Left renal cortex interstitium (tissue), 4 donors: ENCODE results near the gene OTUD5. TPM values are rescaled to one million over a fixed set of nuclear protein-coding genes. Genes with fewer than 3 reads are reported as not detected.
A peak's percentile ranks its signal among the peaks of the same experiment; 100 is the strongest.
"Not testable (repeated sequence)": the region's sequence is repeated elsewhere in the genome, so short reads cannot be mapped to it uniquely, and the experiment has no call there.

ENCODE experiments used
- DNase-seq, 4 donors: peaks; one replicate each; pipeline ENCODE4 v3.0.0-alpha.2; 2013; ENCODE audit warnings: low read depth in 4 of 4, low spot score in 2 of 4, missing footprints in 1 of 4
- polyA plus RNA-seq, 4 donors: library from polyadenylated mRNA; unstranded; fragments of 120-200 nt; gene quantifications; one replicate each; pipeline ENCODE4 v1.2.1, GENCODE V29; 2013; ENCODE audit not compliant: insufficient read length in 4 of 4

The OTUD5 gene
- 10 to 100 TPM; 62.5 to 72.7 (median 67.7) TPM for polyA plus RNA-seq

DNA sequence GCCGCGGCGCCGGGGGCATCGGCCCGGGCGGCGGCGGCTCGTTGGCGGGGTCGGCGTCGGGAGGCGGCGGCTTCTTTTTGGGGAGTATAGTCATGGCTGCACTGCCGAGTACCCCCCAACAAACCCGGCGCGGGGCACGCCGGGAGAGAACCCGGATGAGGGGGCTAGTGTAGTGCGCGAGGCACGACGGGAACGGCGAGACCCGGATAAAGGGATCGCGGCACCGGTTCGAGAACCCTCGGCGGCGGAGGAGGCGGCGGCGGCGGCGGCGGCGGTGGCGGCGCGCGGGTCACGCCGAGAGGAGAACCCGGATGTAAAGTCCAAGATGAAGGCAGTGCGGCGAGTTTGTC lies at the start of gene OTUD5:
Gene OTUD5, minus strand, starts transcription at position 131 of the 350 bp plus-strand sequence. Its CDS starts 37 bp downstream, at position 94.
- no peak for DNase-seq

DNA sequence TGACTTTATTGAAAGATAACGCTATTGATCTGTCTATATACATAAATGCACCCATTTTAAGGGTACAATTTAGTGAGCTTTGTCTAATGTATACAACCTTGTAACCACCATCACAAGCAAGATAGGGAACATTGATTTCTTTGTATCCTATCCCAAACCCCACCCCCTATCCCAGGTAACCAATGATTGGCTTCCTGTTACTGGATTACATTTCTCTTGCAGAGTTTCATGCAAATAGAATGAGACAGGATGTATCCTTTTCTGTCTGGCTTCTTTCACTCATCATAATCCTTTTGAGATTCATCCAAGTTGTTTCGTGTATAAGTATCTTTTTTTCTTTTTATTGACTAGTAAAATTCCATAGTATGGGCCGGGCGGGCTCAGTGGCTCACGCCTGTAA lies 46.3 kb upstream of the OTUD5 start:
- no peak for DNase-seq

DNA sequence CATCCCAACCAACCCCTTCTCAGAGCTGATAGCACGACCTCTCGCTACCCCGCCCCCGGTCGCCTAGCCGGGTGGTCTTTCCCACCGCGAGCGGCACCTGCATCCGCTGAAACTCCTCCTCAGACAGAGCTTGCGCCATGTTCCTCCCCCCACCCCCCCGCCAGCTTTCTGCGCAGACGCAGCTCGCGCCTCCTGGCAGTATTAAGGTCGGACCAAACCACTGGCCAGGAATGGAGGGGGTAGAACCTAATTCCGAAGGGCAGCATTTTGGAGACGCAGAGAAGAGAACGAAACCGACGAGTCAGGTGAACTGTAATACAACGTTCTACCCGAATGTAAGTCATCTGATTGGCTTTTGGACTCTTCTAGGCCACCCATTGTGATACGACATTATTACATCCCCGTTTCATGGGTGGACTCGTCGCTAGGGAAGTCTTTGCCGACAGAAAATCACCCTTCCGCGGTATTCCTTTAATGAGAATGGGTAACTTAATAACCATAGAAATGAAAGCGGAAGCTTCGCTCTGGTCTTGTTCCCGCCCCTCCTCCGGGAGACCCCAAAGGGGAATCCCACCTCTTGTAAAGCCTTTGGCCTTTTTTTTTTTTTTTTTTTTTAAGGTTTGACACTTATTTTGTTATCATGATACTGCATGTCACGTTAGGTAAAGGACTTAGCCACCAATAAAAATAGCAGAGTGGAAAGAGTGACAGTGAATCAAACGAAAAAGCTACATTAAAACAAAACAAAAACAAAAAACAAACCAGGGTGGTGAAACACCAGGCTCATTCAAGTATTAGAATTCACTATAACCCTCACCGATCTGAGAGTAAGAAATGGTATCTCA lies 44.9 kb upstream of the OTUD5 start, which contains the start of gene GRIPAP1:
Gene GRIPAP1, minus strand, starts transcription at position 174 of the 845 bp plus-strand sequence. Its CDS starts 35 bp downstream, at position 139.
- DNase-seq = peak; percentile 67 to 86 (median 72)

GRCh38 chrX:49001521-49002090 lies 44.2 kb upstream of the OTUD5 start:
- DNase-seq = peak in 3 of 4 donors; percentile 9 to 21 (median 10)

DNA sequence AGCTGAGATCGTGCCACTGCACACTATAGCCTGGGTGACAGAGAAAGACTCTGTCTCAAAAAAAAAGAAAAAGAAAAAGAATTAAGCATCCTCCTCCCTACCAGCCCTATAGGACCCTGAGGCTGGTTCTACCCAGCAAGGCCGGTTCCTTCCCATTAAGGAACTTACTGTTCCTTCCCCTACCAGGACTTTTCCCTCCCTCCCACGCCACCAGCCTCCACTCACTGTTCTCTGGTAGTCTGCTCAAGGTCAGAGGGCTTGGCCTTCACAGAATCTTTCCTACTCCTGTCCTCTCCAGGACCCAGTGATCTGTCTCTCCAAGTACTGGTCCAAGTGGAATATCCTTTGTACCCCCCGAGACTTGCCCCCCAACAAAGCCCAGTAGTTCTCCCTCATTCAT lies 43.2 kb upstream of the OTUD5 start:
- DNase-seq = no peak

DNA sequence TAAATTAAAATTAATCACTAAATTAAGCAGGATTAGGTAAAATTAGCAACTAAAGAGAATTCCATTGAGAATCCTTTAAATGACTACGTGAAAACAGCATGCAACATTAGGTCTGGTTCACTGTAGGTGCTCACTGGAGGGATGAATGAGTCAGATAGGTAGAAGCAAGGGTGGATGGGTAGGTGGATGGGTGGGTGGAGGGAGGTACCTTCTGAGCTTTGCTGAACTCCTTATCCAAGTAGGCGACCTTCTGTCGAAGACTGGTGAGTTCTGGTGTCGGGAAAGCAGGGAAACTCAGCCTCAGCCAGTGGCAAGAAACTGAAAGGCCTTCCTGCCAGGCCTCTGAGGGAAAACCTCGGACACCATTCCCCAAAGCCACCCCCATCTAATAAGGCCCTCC lies 41.6 kb upstream of the OTUD5 start:
- DNase-seq = no peak

DNA sequence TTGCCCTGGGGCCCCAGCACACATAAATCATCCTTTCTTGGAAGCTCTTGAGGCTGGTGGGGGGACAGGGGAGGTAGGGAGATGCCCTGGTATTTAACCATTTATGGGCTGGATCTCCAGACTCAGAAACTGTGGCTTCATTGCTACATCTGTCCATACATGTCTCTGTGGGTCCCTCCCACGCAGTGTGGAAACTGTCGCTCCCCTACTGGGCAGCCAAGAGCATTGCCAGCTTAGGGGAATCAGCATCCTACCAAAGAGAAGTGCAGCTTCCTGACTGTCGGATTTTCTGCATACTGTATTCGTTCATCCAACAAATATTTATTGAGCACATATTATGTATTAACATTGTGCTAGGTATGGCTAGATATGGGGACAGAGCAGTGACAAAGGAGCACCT lies 41.0 kb upstream of the OTUD5 start:
- no peak for DNase-seq

GRCh38 chrX:48997865-48998264 lies 40.5 kb upstream of the OTUD5 start:
- no peak for DNase-seq

DNA sequence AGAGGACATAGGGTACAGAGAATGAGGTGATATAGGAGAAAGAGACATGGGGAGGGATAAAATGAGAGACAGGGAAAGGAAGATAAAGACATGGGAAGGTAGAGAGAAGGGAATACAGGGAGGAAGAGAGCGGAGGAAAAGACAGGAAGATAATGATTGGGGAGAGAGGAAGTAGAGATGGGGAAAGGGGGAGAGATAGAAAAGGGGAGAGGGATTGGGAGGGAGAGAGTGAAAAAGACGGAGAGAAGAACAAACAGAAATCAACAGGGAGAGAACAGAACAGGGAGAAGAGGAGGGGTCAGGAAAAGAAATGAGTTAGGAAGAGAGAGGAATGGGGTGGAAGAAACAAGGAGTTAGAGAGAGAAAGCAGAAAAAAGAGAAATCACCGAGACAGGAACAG lies 40.0 kb upstream of the OTUD5 start:
- no peak for DNase-seq

- no peak for DNase-seq
Measured at GRCh38 chrX:48996969-48997368, 39.6 kb upstream of the OTUD5 start.

DNA sequence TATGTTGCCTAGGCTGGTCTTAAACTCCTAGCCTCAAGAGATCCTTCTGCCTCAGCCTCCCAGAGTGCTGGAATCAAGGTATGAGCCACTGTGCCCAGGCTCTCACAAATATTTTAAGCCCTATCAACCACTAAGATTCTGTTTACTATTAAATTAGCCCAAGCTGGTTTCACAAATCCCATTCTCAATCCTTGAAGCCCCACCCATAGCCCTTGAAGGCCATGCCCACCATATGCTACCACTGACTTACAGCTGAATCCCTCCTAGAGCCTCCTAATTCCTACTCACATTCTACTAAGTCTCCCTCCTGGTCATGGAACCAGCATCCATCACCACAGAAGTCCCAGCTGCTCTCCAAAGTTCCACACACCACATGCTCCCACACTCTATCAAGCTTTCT lies 34.9 kb upstream of the OTUD5 start:
- DNase-seq = no peak

DNA sequence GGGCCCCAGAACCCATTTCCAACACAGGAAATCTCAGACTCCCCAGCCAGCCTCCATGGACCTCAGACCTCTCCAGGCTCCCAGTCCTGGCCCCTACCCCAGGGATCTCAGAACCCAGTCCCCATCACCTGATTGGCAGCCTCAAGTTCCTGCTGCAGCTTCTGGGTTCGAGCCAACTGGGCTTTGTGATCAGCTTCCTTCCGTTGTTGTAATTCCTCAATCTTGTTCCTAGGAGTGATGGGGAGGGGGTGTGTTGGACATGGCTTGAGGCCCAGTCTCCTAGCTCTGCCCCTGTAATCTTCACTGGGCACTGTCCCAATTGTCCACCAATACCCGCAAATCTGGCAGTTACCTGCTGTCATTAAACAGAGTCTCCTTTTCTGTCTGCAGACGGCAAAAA lies 32.1 kb upstream of the OTUD5 start:
- no peak for DNase-seq

DNA sequence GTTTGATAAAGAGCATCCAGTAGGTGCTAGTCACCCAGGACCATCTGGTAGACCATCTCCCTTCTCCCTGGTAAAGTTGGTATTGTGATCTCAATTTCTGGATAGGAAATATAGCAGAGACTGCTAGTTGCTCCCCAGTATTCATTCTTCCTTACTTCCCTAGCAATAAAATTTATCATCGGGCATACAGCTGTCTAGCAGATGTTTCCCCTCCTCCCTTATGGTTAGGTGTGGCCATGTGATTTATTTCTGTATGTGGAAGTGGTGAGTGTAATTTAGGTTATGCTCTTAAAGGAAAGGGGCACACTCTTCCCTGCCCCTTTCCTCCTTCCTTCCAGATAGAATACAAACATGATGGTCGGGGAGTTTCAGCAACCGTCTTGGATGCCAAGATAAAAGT lies 26.5 kb upstream of the OTUD5 start:
- no peak for DNase-seq

- DNase-seq = no peak
Measured at GRCh38 chrX:48983081-48983480, 25.7 kb upstream of the OTUD5 start.

GRCh38 chrX:48981178-48981577 lies 23.8 kb upstream of the OTUD5 start:
- DNase-seq = no peak

DNA sequence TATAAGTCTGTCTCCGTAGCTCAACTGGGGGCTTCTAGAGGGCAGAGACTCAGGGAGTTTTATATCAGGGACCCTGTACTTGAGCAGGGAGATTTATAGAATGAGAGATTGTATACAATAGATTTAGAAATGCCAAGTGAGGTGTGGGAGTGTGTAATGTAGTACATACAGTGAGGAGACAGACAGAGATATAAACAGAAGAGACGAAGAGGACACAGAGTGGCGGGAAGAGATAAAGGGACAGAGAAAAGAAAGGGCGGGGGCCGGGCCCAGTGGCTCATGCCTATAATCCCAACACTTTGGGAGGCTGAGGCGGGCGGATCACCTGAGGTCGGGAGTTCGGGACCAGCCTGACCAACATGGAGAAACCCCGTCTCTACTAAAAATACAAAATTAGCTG lies 22.9 kb upstream of the OTUD5 start:
- DNase-seq = not testable (repeated sequence)

- DNase-seq = no peak
Measured at GRCh38 chrX:48978226-48978625, 20.8 kb upstream of the OTUD5 start.

GRCh38 chrX:48976086-48976485 lies 18.7 kb upstream of the OTUD5 start:
- no peak for DNase-seq

DNA sequence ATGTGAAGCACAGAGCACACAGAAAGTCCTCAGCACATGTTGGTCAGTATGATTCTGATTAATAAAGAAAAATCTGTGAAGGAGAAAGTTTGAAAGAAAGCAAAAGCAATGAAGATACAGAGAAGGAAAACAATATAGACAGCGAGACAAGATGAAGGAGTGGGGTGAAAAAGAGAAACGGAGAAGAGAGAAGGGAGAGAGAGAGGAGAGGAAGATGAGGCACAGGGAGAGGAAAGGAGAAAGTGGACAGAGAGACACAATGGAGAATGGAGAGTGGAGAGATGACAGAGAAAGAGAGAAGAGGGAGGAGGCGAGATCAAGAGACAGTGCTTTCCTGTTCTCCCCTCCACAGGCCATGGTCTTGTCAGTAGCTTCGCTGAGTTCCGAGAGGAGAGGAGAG lies 18.1 kb upstream of the OTUD5 start:
- no peak for DNase-seq

- DNase-seq = no peak
Measured at GRCh38 chrX:48975041-48975440, 17.6 kb upstream of the OTUD5 start.

GRCh38 chrX:48974574-48974973 lies 17.2 kb upstream of the OTUD5 start:
- DNase-seq = no peak

- DNase-seq = no peak
Measured at GRCh38 chrX:48974033-48974432, 16.6 kb upstream of the OTUD5 start.
